Right cardiac atrium (tissue), 5 donors: ENCODE results near the gene PRPH2. TPM values are rescaled to one million over a fixed set of nuclear protein-coding genes. Genes with fewer than 3 reads are reported as not detected.

Experiments used
- ATAC-seq, 2 donors: fragments of 200-7000 bp; cut with Tn5 transposase; one replicate each; pipeline versions ENCODE4 v1.8.0 to v1.9.1; 2020; ENCODE audit warnings: moderate library complexity in 2 of 2, mild to moderate bottlenecking in 1 of 2
- DNase-seq, 3 donors: peaks; one replicate each; pipeline ENCODE4 v3.0.0-alpha.2; 2020
- H3K27ac ChIP-seq: one replicate; pipeline ENCODE4 v1.5.1; 2013; ENCODE audit warnings: mild to moderate bottlenecking, low read length, control low read depth, moderate library complexity
- H3K27me3 ChIP-seq: one replicate; pipeline ENCODE4 v1.6.1; 2013; ENCODE audit not compliant: control insufficient read depth, insufficient read depth
- H3K4me1 ChIP-seq: one replicate; pipeline ENCODE4 v1.6.1; 2013; ENCODE audit warnings: low read length; ENCODE audit not compliant: control insufficient read depth, insufficient read depth
- H3K4me3 ChIP-seq: one replicate; pipeline ENCODE4 v1.5.1; 2013; ENCODE audit warnings: low read length, control low read depth
- H3K9me3 ChIP-seq: one replicate; pipeline ENCODE4 v1.6.1; 2013; ENCODE audit warnings: low read length; ENCODE audit not compliant: control insufficient read depth
- WGBS: extraction: QIAGEN DNeasy Blood & Tissue Kit; methylation state at CpG from one replicate; pipeline ENCODE4 v1.1.7; 2013; 5-methylcytosine and 5-hydroxymethylcytosine counted together
- intact Hi-C, 4 donors: fragments of 100-400 bp; cut with DNase I; formaldehyde crosslinking; loops; one replicate each; pipeline versions ENCODE4 v1.11.0 to v1.14.0; 2022 to 2023
- polyA plus RNA-seq: library from polyadenylated mRNA; stranded (reverse); fragments of 200-250 nt; gene quantifications from one replicate; pipeline ENCODE4 v1.2.3, GENCODE V29; 2013
- total RNA-seq, 4 donors: library from RNA; stranded (reverse); fragmentation: NEBNext Ultra II Directional; extraction: Animal tissue kit (Norgen Biotek cat#: 25700); gene quantifications; one replicate each; pipeline ENCODE4 v1.2.1, GENCODE V29; 2021
- donor health status: healthy with polysubstance abuse.
- donor health status: DM: no; HTN: yes; CAD: no.
- donor health status: DM: no; HTN: no; CAD: no.
- donor health status: DM: no; HTN: yes; CAD: no; lungs with severe emphysema.
- donor health status: DM: yes; HTN: yes; CAD: no.

PRPH2 gene
- total and polyA plus RNA-seq, 5 donors: 0.45 to 2.5 (median 1.6) TPM

DNA sequence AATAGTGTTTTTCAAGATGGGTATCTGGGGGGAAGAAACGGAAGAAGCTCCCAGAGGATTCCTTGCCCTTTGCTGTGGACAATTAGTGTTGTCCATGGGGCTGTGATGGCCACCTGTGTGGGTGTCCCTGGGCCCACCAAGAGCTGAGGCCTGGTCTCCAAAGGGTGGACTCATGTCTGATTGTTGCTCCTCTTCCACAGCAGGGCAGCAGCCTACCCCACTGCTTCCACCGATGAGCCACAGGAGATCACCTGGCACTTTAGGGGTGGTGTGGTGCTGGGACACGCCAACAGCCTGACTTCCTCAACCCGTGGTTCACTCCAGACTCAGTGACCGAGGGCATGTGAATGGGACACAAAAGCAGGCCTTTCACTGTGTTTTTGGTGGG, 25.1 kb downstream of the PRPH2 start:
- ATAC-seq: no peak
- H3K27ac ChIP-seq: no peak overlapping the region
- 86% methylated on average over 5 of the region's 5 CpGs for WGBS

DNA sequence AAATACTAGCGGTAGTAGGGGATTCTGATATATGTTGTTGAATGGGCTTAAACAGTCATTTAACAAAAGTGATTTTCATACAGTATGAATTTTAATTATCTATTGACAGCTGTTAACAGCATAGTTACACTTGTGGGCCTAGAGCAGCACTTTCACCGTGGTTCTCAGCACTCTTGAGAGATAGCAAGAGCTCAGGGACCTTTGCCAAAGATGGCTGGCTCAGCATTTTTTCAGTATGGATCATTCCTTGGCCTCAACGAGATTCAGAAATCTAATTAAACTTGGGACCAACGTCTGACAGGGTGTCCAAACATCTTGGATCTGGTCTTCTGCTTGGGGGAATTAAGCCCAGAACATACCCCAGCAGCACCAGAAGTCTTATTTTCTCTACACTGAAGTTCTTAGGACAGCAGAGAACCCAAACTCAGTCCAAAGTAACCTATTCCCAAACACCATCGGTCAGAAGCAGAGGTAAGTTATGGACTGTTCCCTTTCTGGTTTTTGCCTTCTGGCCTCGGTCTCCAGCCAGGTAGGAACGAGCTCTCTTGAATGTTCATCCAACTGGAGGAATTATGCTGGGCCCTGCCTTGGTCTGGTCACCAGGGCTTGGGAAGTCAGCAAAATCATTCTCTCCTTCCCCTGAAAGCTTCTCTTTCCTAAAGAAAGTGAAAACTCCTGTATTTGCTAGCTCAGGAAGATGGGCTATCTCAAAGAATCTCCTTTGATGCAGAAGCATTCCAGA, 25.7 kb downstream of the PRPH2 start:
- no peak overlapping the region for H3K27ac ChIP-seq
- no peaks in the 10 kb centered on the region for H3K27me3 ChIP-seq
- peak in 1 of 2 donors; percentile 53 for ATAC-seq
- H3K4me1 ChIP-seq: no peaks in the 10 kb centered on the region
- intact Hi-C loops: no loop called here
- H3K4me3 ChIP-seq: no peak overlapping the region
- WGBS: 62% methylated on average over 7 of the region's 7 CpGs
- peak in 1 of 3 donors; percentile 26 for DNase-seq
- H3K9me3 ChIP-seq: no peaks in the 10 kb centered on the region

More for the DNA sequence above, 25.1 kb downstream of the PRPH2 start:
- intact Hi-C loops: no loop called here
- DNase-seq: no peak
- H3K4me3 ChIP-seq: no peak overlapping the region
- no peaks in the 10 kb centered on the region for H3K9me3 ChIP-seq
- no peaks in the 10 kb centered on the region for H3K4me1 ChIP-seq
- no peaks in the 10 kb centered on the region for H3K27me3 ChIP-seq

DNA sequence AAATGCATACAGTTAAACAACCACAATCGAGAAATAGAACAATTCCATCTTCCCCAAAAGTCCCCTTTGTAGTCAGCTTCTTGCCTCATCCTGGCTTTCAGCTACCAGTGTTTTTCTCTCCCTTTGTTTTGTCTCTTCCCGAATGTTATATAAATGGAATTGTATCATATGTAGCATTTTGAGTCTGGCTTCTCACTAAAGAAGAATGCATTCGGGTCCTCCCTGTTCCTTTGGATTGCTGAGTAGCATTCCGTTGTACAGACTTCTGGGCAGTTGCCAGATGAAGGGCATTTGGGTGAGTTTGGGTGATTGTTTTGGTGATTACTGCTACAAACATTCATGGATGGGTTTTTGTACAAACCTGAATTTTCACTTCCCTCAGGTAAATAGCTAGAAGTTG, 27.8 kb downstream of the PRPH2 start:
- ATAC-seq (no peak), DNase-seq (no peak)
- Histone ChIP-seq H3K27ac (no peak overlapping the region), H3K4me3 (no peak overlapping the region), H3K27me3 (no peaks in the 10 kb centered on the region), H3K9me3 (no peaks in the 10 kb centered on the region), H3K4me1 (no peaks in the 10 kb centered on the region)
- intact Hi-C loops: no loop called here
- WGBS: 63% methylated on average over 4 of the region's 4 CpGs

DNA sequence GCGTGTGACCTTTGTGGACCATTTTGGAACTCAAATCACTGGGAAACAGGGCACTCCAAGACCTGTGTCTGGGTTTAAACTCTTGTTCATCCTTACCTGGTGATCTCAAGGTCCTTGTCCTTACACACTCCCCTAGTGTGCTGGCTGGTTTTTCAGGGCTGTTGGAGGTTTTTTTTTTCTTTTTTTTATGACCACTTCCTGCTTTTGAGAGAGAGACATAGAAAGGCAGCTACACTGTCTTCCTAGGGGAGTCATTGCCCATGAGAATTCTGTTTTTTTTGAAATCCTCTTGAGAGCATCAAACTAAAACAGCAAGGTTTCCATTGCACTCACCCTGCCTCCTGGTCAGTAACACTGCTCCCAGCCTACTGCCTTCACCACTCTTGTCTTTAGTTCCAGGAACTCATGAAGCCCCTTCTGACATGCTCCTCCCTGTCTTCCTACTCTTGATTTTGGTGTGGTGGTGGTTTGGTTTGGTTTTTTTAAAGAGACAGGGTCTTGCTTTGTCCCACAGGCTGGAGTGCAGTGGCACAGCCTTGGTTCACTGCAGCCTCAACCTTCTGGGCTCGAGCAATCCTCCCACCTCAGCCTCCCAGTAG, 28.6 kb downstream of the PRPH2 start:
- no peak for ATAC-seq
- no peak for DNase-seq
- H3K9me3 ChIP-seq: no peaks in the 10 kb centered on the region
- 96% methylated on average over 2 of the region's 2 CpGs for WGBS
- no peak overlapping the region for H3K27ac ChIP-seq
- intact Hi-C loops: no loop called here
- H3K4me3 ChIP-seq: no peak overlapping the region
- no peaks in the 10 kb centered on the region for H3K27me3 ChIP-seq
- H3K4me1 ChIP-seq: no peaks in the 10 kb centered on the region

DNA sequence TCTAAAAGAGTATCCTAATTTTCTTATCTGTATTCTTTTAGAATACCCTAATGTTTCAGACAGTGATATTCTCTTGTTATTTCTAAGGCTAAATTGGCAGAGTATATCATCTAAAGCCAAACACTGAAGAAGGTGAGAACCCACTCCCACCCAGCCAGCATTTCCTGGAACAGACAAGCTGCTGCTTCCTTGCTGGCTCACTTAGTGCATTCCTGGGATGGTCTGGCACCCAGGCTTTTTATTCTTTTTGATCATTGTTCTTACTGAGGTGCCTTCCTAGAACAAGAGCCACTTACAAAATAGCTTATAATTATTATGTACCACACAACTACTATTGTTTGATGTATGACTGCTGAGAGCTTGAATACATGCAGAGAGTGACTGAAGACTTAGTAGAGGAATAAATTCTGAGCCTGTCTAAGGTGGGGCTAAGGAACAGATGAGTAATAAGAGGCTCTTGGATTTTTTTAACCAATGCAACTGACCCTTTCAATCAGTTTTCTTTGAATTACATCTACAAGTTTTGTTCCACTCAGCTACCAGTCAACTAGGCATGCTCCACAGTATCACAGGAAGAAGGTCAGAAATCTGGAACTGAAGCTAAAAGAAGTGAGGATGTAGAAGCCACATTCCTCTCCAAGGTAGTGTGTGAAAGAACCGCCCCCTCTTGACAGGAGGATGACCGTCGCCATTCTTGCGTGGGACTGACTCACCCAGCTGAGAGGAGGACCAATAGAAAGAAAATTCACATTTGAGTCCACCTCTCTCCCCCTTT, 30.1 kb downstream of the PRPH2 start:
- Histone ChIP-seq H3K4me3 (no peak overlapping the region), H3K9me3 (no peaks in the 10 kb centered on the region), H3K4me1 (no peaks in the 10 kb centered on the region), H3K27ac (peak overlapping the region; percentile 56), H3K27me3 (no peaks in the 10 kb centered on the region)
- 64% methylated on average over 4 of the region's 4 CpGs for WGBS
- peak; percentile 55 to 80 for ATAC-seq
- intact Hi-C loops: no loop called here
- peak in 1 of 3 donors; percentile 32 for DNase-seq

- ATAC-seq: no peak
Observed at GRCh38 chr6:42690872-42691271, 31.5 kb downstream of the PRPH2 start.

DNA sequence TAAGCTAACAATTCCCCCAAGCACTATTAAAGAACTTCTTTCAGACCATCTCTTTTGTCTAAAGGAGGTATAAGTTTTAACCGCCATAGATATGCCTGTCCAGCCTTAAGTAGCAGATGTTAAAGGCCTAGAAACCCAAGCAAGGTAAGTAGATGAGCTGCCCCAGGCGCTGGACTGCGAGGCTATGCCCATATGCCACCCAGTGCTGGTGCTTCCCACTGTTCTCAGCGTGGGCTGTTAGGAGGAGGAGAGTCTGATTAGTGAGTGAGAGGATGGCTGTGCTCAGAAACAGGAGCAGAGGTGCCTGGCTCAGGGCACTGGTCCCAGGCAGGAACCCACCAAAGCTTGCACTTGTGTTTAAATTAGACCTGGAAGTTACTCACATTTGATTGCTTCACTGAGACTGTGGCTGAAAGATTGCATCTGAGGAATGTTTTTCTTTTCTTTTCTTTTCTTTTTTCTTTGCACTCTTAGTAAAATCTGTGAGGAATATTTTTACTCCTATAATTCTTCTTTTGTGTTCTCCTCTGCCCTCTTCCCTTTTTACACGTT, 32.2 kb downstream of the PRPH2 start:
- Histone ChIP-seq H3K4me1 (no peaks in the 10 kb centered on the region), H3K27ac (no peak overlapping the region), H3K4me3 (no peak overlapping the region), H3K9me3 (no peaks in the 10 kb centered on the region), H3K27me3 (no peaks in the 10 kb centered on the region)
- ATAC-seq (no peak), DNase-seq (no peak)
- intact Hi-C loops: no loop called here
- WGBS: 90% methylated on average over 5 of the region's 5 CpGs

More at GRCh38 chr6:42690872-42691271, 31.5 kb downstream of the PRPH2 start:
- Histone ChIP-seq H3K27me3 (no peaks in the 10 kb centered on the region), H3K9me3 (no peaks in the 10 kb centered on the region), H3K4me1 (no peaks in the 10 kb centered on the region), H3K27ac (no peak overlapping the region), H3K4me3 (no peak overlapping the region)
- 67% methylated on average over 2 of the region's 2 CpGs for WGBS
- intact Hi-C loops: no loop called here
- no peak for DNase-seq

DNA sequence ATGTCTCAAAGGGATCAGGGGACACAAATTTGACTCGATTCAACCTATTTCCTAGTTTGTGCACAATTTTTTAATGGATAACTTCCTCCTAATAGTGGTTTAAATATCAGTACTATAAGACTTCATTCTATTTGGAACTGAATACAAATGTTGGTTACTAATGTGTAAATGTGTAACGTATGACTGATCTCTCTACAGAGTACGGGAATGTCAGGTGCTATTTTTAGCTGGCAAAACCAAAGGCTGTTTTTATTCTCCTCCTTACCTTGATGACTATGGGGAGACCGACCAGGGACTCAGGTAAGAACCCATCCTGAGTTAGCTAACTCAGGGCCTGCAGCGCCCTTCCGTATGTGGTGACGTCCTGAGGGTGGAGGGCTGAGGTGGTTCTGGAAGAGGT, 33.0 kb downstream of the PRPH2 start:
- DNase-seq (no peak), ATAC-seq (no peak)
- Histone ChIP-seq H3K4me1 (no peaks in the 10 kb centered on the region), H3K9me3 (no peaks in the 10 kb centered on the region), H3K27me3 (no peaks in the 10 kb centered on the region), H3K27ac (no peak overlapping the region), H3K4me3 (no peak overlapping the region)
- WGBS: 85% methylated on average over 7 of the region's 7 CpGs
- intact Hi-C loops: no loop called here

DNA sequence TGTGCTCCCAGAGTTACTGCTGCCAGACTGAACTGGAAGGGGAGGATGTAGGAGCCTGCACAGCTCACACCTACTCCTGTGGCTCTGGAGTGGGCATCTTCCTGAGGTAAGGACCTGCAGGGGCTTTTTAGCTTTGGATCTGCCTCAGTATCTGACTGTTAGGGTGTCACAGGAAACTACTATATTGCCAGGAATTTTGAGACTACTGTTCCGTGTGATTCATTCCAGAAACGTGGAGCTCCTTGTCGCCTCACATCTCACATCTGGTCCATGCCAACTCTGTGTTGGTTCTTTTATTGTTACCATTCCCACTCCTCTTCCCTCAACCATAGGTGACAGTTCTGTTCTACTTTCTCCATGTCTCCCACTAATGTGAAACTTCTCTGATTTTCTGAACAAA, 34.1 kb downstream of the PRPH2 start:
- Histone ChIP-seq H3K27ac (no peak overlapping the region), H3K4me3 (no peak overlapping the region), H3K4me1 (no peaks in the 10 kb centered on the region), H3K9me3 (no peaks in the 10 kb centered on the region), H3K27me3 (no peaks in the 10 kb centered on the region)
- 58% methylated on average over 3 of the region's 3 CpGs for WGBS
- intact Hi-C loops: no loop called here
- ATAC-seq (peak in 1 of 2 donors; percentile 11), DNase-seq (no peak)

- WGBS: 93% methylated on average over 5 of the region's 5 CpGs
- no peak overlapping the region for H3K4me3 ChIP-seq
- H3K9me3 ChIP-seq: no peaks in the 10 kb centered on the region
- no peak for DNase-seq
- H3K27ac ChIP-seq: no peak overlapping the region
- no peak for ATAC-seq
- intact Hi-C loops: no loop called here
- no peaks in the 10 kb centered on the region for H3K4me1 ChIP-seq
- no peaks in the 10 kb centered on the region for H3K27me3 ChIP-seq
Observed at GRCh38 chr6:42679358-42679757, 43.0 kb downstream of the PRPH2 start.

GRCh38 chr6:42674780-42675179, 47.6 kb downstream of the PRPH2 start:
- intact Hi-C loops: no loop called here
- whole genome bisulfite sequencing: 89% methylated on average over 3 of the region's 3 CpGs
- Histone ChIP-seq H3K9me3 (no peaks in the 10 kb centered on the region), H3K27me3 (no peaks in the 10 kb centered on the region), H3K27ac (no peak overlapping the region), H3K4me3 (no peak overlapping the region), H3K4me1 (no peaks in the 10 kb centered on the region)
- DNase-seq: no peak
- no peak for ATAC-seq
